ENCODE measurements around the gene AGPAT2. TPM values are rescaled to one million over a fixed set of nuclear protein-coding genes. Genes with fewer than 3 reads are reported as not detected.

AGPAT2 gene
- total and polyA plus RNA-seq, 8 donors, result 24.9 to 170 (median 35.4) TPM

- no peak overlapping the region for H3K4me3 ChIP-seq
- intact Hi-C loops (cut with DNase I), result no loop called here
- no peaks in the 10 kb centered on the region for H3K9me3 ChIP-seq
- peak; percentile 53 to 78 for TF ChIP-seq CTCF (IDR thresholded peaks at IDR 0.05)
- H3K4me1 ChIP-seq, result peaks cover 0 to 36% of the 10 kb centered on the region in 2 donors
- H3K27ac ChIP-seq, result peak overlapping the region in 1 of 2 donors; percentile 53
- H3K36me3 ChIP-seq, result peaks cover 0 to 55% of the 10 kb centered on the region in 2 donors
- H3K27me3 ChIP-seq, result peaks cover 0 to 36% of the 10 kb centered on the region in 2 donors
- DNase-seq, result no peak
- ATAC-seq, result peak; percentile 11
Observed at GRCh38 chr9:136671646-136672430, 15.4 kb downstream of the AGPAT2 start.

GRCh38 chr9:136671254-136671614, 16.0 kb downstream of the AGPAT2 start:
- Histone ChIP-seq H3K4me3 (no peak overlapping the region), H3K27me3 (peaks cover 0 to 42% of the 10 kb centered on the region in 2 donors), H3K4me1 (peaks cover 0 to 42% of the 10 kb centered on the region in 2 donors), H3K27ac (peak overlapping the region in 1 of 2 donors; percentile 28), H3K36me3 (peaks cover 0 to 49% of the 10 kb centered on the region in 2 donors), H3K9me3 (no peaks in the 10 kb centered on the region)
- TF ChIP-seq CTCF (IDR thresholded peaks at IDR 0.05), result no peak
- intact Hi-C loops (cut with DNase I), result no loop called here
- ATAC-seq (no peak), DNase-seq (no peak)

GRCh38 chr9:136670576-136671253, 16.5 kb downstream of the AGPAT2 start:
- no peaks in the 10 kb centered on the region for H3K9me3 ChIP-seq
- H3K4me3 ChIP-seq, result peak overlapping the region in 1 of 2 donors; percentile 41
- DNase-seq (no peak), ATAC-seq (no peak)
- H3K27me3 ChIP-seq, result peaks cover 0 to 46% of the 10 kb centered on the region in 2 donors
- peak overlapping the region; percentile 73 to 77 for H3K27ac ChIP-seq
- TF ChIP-seq CTCF (IDR thresholded peaks at IDR 0.05), result no peak
- intact Hi-C loops (cut with DNase I), result no loop called here
- H3K4me1 ChIP-seq, result peaks cover 0 to 45% of the 10 kb centered on the region in 2 donors
- H3K36me3 ChIP-seq, result peaks cover 0 to 44% of the 10 kb centered on the region in 2 donors

GRCh38 chr9:136669791-136670464, 17.3 kb downstream of the AGPAT2 start:
- DNase-seq, result no peak
- intact Hi-C loops (cut with DNase I), result no loop called here
- Histone ChIP-seq H3K27me3 (peaks cover 0 to 51% of the 10 kb centered on the region in 2 donors), H3K4me3 (peak overlapping the region in 1 of 2 donors; percentile 41), H3K27ac (peak overlapping the region; percentile 73 to 77), H3K4me1 (peaks cover 0 to 49% of the 10 kb centered on the region in 2 donors), H3K36me3 (peaks cover 0 to 40% of the 10 kb centered on the region in 2 donors), H3K9me3 (no peaks in the 10 kb centered on the region)
- TF ChIP-seq CTCF (IDR thresholded peaks at IDR 0.05), result no peak
- no peak for ATAC-seq

All from left lung (tissue), 10 donors.